GM18508 (cell line): Measurements from ENCODE around the gene OBP2B.
"Not testable (repeated sequence)": the region's sequence is repeated elsewhere in the genome, so short reads cannot be mapped to it uniquely, and the experiment has no call there.

Experiments
- ATAC-seq: cut with Tn5 transposase; IDR thresholded peaks from one replicate; pipeline ENCODE4 v1.9.1; 2021; ENCODE audit warnings: moderate number of reproducible peaks; ENCODE audit not compliant: insufficient read depth, unreplicated experiment

Gene OBP2B

DNA sequence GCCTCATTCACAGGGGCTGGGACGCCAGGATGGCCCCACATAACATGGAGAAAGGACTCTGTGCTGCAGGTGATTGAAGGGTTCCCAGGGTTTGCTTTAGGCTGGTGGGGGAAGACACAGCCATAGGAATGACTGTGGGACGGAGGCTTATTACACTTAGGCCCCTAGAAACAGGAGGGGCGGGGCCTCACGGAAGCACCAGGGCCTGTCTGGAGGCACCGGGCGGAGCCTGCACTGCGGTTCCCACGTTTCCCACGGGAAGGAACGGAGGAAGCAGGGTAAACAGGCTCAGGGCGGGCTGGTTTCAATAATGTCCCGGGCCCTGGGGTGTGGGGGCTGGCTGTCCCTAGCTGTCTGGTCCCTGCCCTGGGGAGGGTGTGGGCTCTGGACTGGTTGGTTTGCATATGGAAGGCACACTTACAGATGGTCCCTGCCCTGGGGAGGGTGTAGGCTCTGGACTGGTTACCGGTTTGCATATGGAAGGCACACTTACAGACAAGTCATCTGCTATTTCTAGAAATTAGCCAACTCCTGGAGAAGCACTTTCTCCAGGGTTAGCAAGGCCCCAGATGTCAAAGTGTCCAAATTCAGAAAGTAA lies 14.2 kb upstream of the OBP2B start:
- ATAC-seq = not testable (repeated sequence)

DNA sequence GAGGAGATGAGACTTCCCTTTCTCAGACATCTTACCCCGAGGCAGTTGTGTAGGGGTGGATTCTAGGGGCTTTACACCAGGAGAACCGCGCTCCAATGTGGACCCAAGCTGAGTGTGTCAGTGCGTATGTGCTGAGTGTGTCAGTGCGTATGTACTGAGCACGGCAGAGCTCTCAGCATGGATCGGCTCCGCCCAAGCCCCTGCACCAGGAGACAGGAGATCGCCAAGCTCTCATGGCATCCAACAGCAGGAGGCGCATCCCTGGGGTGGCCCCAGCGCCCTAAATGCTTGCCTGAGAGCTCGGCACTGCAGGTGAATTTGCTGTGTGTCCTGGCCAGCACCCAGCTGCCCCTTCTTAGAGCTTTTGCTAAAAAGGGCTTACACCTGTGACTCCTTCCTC lies 12.9 kb upstream of the OBP2B start:
- not testable (repeated sequence) for ATAC-seq

DNA sequence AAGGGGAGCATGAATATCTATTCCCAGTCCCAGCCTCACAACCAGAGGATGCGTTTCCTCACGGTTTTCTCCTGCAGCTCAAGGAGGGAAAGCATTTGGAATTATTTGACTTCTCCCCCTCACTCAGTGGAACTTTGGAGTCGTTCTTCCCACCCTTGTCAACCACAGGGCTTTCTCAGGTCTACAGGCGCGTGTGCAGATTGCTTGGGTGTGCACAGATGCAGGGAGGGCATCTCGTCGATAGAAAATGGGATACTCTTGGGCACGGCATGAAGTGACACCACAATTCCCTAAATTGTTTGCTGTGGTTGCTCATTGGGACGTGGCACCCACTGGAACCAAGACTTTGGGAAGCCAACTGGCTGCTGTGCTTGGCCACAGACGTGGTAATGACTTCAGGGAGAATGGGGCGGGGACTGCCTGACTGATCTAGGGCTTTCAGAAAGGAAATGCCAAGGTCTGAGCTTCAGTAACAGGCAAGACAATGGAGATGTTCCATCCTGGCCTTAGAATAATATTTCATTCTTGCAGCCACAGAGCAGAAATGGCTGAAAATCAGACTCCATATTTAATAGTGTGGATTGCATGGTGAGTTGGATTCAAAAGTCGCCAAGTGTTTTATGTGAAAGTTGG lies 12.2 kb upstream of the OBP2B start:
- ATAC-seq = no peak

DNA sequence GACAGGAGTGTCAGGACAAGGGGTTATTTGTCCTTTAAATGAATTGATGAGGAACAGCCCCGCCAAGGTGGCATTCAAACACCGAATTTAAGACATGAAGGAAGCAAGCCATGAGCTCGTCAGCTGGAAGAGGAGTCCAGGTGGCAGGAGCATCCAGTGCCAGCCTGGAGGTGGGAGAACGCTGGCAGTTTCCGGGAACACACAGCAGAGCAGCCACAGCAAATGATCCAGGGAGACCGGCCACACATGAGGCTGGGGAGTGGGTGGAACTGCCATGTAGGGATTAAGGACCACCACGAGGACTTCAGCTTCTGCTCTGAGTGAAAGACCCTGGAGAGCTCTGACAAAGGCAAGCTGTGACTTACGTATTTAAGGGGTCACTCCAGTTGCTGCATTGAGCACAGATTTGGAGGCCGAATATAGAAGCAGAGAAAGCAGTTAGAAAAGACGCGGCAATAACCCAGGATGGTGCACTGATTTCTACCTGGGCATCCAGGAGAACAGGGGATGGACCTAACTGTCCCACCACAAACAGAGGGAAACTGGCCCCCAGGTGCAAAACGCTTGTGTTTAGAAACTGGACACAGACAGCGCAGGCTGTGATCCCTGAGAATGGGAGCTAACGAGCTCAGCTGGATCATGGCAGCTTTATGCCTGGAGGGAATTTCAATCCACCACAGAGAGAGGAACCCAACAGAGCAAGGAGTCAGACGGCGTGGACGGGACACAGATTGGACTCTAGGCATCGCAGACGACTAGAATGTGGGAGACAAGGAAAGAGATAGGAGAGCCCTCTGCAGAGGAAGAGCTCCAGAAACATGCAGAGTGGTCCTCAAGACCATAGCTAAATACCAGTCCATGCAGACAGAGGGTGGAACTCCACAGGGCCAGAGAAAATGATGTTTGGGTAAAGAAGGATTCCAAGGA lies 9.3 kb upstream of the OBP2B start:
- not testable (repeated sequence) for ATAC-seq

DNA sequence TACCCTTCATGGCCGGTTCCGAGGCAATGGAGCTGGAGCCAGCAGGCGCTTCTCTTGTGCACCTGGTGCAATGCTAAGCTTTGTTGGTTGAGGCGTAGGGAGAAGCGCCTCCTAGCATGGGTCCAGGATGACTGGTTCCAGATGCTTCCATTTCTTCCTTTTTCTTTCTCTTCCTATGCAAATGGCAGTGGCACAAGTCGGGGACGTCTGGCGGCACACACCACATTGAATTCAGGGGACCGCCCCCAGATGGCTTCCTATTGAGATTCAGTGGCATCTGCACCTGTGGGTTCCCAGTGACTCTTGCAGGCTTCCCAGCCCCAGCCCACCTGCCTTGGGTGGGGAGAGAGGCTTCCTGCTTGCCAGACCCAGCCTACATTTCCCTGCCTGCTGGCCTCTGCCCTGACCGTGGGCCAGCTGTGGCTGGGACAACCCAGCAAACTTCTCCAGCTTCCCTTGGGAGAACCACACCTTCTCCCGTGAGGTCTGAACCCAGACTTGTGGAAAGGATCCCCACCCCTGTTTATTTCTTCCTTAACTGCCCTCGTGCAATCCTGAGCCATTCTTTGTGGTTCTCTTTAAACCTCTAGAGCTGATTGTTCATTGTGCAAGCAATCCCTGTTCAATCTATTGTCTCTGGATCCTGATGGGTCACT lies 8.4 kb upstream of the OBP2B start:
- not testable (repeated sequence) for ATAC-seq

DNA sequence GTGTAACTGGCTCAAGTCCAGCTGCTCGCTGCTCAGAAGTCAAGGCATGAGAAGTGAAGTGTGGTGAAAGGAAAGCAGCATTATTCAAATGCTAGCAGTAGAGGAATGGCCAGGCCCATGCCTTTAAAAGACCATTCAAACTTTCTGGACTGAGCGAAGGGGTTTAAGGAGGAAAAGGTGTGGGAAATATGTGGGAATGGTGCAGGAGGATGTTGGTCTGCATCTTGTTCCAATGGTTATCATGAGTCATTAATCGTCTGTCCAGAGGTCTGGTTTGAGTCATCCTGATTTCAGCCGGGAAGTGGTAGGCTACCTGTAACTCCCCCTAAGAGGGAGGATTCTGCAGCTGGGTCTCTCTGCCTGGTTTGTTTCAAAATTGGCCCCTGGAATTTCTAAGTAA lies 5.2 kb upstream of the OBP2B start:
- not testable (repeated sequence) for ATAC-seq

DNA sequence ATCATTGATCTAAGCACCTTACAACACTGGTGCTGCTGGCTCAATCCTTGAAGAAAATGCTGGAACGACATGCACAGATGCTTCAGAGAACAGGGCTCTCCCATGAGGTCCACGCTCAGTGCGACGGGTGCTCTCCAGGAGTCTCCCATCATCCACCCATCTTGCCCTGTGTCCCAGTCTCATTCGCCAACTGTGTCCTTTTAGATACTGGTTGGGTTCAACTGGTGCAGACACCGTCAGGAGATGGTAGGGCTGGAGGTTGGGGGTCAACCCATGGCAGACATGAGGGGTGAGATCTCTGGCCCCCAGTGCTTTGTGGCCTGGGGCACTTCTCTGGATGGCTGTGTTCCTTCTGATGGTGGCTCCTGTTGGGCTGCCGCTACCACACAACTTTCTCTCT lies 1.6 kb upstream of the OBP2B start:
- no peak for ATAC-seq

DNA sequence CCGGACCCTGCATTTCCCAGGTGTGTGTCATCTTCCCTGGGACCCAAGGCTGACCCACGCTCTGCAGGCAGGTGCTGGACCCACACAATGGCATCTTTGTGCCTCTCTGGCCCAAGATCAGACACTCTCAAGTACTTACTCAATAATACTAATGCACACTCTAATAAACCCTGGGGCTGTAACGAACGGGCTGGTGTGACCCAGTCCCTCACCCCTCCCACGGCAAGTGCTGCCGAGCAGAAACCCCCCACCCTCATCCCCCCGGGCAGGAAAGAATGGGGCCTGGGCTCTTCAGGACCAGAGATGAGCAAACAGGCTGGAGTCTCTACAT lies 1.1 kb upstream of the OBP2B start:
- no peak for ATAC-seq

DNA sequence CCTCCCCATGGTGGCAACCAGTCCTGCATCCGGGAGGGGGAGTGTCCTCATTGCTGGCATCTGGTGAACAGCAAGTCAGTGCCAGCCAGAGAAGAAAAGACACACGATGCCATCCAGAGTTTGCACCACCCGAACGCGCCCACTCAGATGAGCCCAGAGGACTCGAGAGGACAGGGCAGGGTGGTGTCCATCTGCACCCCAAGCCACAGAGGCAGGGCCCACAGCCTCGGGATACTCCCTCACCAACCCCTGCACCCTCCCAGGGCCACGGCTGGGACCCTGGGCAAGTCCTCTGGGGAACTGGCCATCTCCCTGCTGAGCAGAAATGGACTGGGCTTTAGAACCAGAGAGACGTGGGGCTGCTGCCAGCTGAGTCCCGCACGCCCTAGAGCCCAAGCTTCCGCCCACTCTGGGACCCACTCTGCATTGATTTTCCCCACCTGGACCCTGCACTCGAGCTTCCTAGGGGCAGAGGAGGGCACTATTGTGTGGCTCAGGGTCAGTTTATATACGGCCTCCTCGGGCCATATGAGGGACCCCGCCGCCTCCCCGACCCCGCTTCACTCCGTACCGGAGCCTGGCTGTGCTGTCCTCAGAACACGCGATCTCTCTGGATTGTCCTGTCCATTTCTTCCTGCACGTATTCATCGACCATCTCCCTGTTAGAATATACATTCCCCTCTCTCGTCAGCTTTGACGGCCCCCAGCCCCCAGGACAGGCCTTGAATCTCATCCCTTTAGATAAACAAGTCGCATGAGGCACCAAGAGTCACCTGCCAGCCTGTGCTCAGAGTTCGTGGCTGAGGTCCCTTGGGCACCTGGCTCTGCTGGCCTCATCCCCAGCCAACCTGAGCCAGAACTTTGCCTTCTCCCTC lies 514 bp upstream of the OBP2B start:
- not testable (repeated sequence) for ATAC-seq

DNA sequence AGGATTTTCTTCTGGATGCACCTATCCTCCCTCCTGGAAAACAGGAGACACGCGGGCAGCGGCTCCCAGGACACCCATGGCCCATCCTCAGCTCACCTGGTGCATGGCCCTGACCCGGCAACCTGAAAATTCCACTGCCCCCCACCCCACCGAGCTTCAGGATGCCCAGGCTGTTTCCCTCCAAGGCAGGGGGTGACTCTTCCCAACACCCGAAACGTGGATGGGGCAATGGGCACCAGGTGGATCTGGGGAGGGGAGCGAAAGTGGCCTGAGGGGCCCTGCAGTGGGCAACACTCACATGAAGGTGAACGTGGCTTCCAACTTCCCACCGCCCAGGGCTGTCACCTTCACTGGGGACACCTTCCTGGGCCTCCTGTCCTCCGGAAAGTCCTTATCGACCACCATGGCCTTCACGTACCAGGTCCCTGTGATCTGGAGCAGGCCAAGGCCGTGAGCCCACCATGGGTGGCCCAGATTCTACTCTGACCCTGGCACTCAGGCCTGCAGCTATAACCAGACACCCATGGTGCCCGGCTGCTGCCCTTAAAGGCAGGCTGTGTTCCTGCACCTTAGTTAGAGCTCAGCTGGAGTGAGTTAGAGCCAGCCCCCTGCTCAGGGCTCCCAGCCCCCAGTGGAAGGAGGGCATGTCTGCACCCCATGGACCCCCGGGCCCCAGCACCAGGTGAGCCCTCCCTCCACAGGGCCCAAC lies 725 bp downstream of the OBP2B start:
- not testable (repeated sequence) for ATAC-seq

DNA sequence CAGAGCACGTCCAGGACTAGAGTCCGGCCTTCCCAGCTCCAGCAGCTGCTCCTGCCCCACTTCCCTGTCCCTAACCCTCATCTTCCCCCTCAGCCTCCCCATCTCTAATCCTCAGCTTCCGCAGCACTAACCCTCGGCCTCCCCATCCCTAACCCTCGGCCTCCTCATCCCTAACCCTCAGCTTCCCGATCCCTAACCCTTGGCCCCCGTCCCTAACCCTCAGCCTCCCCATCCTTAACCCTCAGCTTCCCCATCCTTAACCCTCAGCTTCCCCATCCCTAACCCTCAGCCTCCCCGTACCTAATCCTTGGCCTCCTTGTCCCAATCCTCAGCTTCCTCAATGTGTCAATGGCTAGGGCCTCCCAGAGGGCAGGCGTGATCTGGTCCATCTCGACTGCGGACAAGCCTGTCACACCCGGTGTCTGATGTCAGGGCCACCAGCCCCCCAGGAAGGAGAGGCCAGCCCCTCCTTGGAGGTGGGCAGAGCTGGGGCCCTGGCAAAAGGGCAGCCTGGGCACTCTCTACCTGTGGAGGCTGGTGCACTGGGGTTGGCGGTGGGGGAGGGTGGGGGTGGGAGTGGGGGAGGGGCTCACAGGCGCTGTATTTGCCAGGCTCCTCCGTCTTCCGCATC lies 1.4 kb downstream of the OBP2B start:
- ATAC-seq = no peak

DNA sequence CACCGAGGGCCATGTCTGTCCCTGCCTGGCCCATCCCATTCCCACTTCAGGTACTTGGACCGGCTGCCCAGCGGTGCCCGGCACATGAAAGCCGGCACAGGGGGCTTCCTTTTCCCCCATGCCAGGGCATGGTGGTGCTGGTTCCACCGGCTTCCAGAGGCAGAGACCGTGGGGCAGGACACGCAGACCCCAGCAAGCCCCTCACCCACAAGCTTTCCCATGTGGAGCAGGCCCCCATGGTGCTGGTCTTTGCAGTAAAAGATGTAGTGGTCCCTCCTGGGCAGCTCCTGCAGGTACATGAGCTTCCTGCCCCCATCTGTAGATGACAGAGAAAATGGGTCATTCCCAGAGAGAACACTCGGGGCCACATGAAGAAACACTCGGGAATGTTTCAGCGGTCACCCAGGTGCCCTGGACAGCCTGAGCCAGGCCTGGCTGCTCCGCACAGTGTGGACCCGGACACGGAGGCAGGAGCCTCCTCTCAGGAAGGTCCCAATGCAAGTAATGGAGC lies 2.0 kb downstream of the OBP2B start:
- no peak for ATAC-seq

DNA sequence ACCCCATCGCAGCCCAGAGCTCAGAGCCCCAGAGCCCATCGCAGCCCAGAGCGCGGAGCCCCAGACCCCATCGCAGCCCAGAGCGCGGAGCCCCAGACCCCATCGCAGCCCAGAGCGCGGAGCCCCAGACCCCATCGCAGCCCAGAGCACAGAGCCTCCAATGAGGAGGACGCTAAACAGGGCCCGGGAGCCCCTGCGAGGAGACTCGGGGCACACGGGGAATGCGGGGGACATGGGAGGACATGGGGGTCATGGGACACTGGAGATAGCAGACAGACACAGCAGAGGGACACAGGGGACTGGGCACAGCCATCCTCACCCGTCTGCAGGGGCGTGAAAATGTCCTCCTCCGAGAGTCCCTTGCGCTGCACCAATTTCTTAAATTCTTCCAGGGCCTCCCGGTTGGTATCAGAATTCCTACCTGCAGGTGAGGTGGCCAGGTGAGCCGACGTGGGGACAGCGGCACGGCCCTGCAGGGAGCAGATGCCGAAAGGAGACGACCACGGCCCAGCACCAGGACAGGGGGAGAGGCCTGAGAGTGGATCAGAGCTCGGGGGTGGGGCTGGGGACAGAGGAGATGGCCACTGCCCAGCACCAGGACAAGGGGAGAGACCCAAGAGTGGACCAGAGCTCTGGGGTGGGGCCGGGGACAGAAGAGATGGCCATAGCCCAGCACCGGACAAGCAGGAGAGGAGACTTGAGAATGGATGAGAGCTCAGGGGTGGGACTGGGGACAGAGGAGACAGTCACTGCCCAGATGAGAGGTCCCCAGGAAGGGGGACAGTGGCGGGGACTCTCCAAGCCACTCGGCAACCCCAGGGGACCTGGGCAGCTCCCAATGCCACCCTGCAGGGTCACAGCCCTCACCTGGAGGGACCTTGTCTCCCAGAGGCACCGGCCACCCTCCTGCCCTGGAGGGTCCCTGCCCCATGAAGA lies 2.8 kb downstream of the OBP2B start:
- no peak for ATAC-seq

DNA sequence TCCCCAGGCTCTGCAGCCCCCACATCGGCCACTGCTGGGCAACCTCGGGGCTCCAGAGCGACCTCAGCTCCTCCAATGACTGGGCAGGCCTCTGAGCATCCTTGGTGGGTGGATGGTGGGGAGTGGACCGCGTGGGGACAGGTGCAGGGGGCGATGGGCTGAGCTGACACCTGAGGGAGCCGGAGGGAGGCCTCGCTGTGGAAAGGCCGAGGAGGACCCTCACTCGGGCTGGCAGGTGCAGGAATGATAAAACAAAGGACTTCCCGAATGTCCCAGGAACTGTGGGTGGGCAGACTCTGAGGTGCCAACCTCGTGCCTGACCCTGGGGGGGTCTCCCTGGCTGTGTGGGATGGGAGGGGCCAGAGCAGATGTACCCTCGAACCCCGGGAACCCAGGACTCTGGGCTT lies 3.6 kb downstream of the OBP2B start:
- not testable (repeated sequence) for ATAC-seq

DNA sequence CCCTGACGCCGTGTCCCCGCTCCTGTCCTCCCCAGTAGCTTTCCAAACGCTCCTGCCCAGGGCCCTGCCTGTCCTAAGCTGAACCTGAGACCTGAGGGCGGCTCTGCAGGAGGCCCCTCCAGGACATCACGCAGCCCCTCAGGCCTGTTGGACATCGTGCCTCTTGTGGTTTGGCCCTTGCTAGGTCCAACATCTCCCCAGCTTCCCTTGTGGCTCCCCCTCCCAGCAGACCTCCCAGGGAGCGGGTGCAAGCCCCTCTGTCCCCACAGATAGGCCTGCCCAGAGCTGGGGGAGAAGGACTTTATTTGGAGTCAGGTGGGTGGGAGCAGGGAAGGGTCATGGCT lies 4.1 kb downstream of the OBP2B start:
- no peak for ATAC-seq

DNA sequence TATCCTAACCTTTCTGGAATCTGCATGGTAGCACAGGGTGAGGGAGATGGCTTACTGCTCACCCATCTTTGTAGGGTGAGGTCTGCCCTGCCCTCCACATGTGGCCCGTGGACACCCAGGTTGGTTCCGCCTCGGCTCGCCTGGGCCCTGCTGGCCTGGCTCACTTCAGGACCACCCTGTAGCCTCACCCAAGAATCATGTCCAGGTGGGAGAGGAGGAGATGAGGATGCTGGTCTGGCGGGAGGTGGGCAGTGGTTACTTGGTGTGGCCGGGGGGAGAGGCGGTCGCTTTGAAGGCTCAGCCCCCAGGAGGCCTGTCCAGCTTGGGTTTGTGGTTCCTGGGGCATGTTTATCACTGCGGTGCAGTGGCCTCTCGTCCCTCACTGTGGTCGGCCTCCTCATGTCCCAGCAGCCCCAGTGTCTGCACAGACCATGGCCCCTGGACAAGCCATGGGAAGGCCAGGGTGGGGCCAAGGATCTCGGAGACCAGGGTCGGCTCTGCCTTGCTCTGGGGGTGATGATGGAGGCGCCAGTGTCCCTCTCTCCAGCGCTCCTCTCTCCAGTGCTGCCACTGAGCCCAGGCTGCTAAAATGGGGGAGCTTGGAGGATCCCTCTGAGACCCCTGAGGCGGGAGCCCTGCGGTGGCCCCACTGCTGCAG lies 4.6 kb downstream of the OBP2B start:
- no peak for ATAC-seq

DNA sequence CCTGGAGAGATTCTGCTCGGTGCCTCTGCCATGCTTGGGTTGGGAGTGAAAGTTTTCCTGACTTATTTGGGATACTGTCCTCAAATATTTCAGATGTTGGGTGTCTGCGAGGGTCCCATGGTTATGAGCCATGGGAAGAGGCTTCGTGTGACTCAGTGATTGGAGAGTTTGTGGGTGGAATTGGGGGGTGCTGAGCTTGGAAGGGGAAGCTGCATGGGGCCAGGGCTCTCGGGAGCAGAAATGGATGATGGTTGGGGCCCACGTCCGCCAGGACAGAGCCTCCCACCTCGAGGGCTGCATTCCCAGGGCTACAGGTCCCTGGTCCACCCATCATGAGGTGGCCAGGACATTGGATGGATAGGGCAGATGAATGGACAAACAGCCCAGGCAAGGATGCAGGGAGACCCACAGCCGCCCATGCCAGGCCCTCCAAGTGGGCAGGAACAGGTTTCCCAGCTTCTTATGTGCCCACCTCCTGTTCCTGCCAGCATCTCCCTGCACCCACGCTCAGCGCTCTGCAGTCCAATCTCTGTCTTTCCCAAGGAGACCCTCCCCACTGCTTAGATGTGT lies 5.5 kb downstream of the OBP2B start:
- no peak for ATAC-seq
